GM19467 (cell line): ENCODE measurements around the gene CCBE1.

Experiments
- ATAC-seq: cut with Tn5 transposase; IDR thresholded peaks from one replicate; pipeline ENCODE4 v1.9.1; 2021; ENCODE audit warnings: mild to moderate bottlenecking, moderate library complexity; ENCODE audit not compliant: unreplicated experiment

The CCBE1 gene

DNA sequence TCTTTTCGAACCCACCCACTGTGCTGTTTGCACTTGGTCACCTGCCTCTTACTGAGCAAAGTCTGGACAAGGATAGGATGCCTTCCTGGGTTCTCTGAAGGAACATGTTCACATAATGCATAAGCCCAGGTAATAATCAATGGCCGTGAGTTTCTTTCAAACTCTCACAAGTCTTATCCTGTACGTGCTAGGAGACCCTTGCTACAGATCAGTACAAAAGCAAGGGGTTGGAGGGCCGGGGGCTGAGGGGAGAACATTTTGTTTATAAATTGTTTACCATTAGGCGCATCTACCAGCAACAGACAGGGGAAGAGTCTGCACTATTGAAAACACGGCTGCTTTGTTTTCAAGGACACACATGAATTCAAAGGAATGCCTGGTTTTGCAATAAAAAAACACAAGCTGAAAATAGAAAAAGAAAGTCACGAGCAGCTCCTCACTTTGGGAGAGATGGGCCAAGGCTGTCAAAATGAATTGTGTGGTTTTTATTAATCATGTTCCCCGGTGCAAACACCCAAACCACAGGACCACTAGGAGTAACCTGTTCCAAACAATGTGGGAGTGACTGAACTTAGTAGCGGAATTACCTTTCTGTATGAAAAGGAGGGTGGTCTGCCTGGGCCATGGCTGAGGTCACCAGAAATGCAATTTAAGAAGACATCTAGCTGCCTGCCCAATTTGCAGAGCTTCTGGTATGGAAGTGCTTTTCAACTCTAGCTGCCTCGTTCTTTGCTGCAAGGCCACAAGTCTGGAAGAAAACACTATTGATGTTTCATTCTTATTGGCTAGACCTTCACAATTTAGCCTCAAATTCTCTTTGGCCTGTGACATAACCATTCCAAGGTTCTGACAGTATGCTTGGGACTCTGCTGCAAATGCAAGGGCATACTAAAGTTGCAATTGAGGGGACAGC, 73.5 kb downstream of the CCBE1 start:
- ATAC-seq: no peak

DNA sequence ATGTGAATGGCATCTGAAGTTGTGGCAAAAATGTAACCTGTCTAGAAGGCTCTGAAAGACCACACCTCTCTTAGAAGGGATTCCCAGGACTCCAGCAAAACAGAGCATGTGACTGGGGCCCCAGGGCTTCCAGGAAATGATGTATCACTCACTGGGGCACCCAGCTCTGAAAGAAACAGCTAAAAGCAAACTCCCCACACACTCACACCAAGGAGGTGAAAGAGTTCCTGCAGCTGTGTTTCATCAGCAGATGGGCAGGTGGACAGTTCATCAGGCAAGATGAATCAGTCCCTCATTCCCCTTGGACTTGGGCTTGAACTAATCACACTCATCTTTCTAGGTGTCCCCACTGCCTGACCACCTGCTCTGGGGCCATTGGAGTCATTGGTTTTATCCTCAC, 76.2 kb downstream of the CCBE1 start:
- no peak for ATAC-seq

DNA sequence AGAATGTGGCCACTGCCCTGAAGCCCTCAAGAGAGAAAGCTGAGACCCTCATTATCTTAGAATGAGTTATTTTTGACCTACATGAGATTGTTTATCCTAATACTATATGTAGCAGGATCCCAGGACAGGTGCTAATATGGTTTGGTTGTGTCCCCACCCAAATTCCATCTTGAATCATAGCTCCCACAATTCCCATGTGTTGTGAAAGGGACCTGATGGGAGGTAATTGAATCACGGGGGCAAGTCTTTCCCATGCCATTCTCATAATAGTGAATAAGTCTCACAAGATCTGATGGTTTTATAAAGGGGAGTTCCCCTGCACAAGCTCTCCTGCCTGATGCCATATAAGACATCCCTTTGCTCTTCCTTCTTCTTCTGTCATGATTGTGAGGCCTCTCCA, 76.8 kb downstream of the CCBE1 start:
- ATAC-seq: no peak

DNA sequence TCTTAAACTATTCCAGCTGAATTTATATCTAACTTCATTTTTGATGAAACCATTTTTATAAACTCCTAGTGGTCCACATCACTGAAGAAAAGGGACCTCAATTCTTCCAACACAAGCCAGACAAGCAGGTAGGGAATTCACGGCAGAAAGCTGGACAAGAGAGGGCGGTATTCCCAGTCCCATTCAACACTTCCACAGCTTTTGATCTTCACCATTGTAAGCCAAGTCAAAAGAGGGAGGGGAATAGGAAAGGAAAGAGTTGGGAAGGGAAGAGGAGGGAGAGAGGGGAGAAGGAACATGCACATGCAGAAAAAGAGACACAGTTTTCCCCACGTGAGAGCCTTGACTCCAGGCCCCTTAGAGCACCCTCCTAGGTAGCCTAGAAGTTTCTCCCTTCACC, 77.4 kb downstream of the CCBE1 start:
- no peak for ATAC-seq

DNA sequence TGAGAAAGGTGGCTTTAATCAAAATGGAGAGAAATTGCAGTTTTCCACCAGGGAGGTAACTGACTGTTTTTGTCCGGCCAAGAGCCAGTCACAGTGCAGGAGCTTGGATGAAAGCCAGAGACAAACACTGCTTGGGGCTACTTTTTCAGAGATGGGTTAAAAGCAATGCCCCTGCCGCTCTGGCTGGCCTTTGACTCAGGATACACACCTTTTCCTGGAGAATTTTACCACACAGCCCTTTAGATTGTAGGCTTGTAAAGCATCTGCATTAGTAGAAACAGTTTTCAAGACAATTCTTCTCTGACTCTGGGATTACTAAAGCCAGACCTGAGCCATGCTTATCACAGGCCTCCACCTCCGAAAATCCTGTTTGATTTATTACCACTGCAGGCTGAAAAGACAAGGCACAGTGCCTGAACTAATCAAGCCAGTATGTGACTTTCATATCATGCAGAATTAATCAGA, 79.7 kb downstream of the CCBE1 start:
- ATAC-seq: no peak

DNA sequence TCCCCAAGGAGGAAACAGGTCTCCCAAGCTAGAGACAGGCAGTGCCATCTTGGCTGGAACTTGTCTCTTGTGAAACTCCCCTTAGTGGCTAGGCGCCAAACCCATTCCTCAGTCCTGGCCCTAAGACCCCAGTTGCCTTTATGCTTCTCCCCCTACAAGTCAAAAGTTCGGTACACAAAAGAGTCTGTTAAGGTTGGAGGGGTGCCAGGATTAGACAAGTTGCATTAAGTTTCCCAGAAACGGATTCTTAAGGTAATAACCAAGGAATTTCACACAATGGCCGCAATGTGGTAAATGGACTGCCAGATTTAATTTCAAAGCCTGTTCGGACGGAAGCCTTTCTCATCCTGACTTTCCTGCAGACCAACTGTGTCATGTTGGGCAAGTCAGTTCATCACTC, 80.7 kb downstream of the CCBE1 start:
- ATAC-seq: no peak

DNA sequence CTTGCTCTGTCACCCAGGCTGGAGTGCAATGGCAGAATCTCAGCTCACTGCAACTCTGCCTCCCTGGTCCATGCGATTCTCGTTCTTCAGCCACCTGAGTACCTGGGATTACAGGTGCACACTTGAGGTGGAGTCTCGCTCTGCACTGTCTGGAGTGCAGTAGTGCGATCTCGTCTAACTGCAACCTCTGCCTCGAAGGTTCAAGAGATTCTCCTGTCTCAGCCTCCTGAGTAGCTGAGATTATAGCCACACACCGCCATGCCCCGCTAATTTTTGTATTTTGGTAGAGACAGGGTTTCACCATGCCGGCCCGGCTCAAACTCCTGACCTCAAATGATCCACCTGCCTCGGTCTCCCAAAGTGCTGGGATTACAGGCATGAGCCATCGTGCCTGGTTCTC, 83.3 kb downstream of the CCBE1 start:
- no peak for ATAC-seq

DNA sequence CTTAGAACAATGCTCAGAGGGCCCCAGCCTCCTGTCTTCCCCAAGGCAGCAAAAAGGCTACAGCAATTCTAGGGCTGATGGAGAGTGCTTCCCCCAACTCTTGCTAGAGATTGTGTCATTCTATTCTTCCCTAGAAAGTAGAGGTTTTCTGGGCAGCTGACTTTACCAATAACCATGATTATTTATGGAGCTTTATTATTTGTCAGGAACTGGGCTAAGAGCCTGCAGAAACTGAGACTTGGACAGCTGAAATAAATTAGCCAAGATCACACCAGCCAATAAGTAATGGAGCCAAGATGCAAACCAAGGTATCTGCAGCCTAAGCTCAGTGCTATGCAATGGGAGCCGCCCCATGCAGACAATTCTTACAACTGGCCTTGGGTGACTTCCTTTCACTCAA, 84.8 kb downstream of the CCBE1 start:
- no peak for ATAC-seq

DNA sequence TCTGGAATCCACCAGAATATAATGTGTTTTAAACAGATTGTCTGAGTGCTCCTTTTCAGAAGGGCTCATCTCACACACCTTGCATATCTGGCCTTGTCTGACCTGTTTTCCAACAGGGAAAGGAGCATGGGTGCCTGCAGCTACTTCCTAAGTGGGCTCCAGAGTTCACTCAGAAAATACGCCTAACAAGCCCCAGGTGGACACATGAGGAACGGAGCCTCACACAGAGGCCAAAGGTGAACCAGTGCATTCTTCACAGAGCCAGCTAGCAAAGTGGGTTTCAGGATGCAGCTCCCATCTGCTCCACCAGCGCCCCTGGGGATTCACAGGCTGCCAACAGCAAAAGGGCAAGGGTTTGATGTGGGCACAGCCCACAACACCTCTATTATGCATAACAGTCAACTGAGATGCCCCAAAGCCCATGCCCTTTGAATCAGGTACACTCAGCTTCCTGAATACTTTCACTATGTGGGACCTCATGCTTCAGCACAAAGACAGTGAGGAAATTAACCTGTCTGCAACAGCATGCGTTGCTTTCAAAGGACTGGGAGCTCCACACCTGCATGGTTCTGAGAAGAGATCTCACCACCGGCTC, 86.6 kb downstream of the CCBE1 start:
- ATAC-seq: no peak

DNA sequence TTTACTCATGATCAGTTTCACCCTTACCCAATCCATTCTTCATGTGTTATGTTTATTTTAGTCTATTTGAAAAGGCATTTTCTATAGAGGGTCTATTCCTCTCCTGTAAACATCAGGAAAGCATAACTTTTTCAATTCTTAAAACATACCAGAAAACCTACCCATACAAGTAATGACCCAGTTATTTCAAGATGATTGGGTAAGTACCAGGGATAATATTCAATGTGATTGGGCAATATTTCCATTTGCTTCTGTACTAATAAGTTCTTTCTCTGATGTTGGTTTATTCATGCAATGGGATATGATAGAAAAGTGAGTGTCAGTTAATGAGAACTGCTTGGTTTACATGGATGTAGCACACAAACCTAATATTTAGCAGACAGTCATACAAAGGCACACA, 87.6 kb downstream of the CCBE1 start:
- ATAC-seq: no peak

DNA sequence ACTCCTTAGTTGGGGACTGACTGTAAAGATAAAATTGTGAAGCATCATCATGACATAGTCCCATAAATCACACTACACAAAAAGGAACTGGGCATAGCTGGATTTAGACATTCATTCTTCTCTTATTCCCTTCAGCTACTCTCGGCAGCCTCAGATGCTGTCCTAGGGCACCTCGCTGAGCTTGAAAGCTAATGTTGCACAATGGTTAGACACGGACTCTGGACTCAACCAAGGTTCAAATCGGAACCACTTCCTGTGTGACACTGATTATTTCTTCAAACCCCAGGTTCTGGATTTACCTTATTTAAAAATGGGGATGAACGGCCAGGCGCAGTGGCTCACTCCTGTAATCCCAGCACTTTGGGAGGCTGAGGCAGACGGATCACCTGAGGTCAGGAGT, 89.8 kb downstream of the CCBE1 start:
- ATAC-seq: no peak

DNA sequence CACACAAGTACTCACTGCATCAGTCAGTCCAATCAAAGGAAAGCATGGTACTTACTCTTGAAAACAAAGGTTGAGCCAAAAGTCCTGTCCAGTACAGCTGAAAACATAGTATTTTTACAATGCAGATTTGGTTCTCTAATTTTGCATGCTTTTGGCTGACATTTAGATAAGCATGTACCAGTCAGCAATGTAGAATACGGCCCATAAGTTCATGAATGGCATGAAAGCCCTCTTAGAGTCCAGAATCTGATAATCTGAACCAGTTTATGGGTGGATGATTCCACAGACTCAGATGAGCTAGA, 90.2 kb downstream of the CCBE1 start:
- ATAC-seq: no peak

DNA sequence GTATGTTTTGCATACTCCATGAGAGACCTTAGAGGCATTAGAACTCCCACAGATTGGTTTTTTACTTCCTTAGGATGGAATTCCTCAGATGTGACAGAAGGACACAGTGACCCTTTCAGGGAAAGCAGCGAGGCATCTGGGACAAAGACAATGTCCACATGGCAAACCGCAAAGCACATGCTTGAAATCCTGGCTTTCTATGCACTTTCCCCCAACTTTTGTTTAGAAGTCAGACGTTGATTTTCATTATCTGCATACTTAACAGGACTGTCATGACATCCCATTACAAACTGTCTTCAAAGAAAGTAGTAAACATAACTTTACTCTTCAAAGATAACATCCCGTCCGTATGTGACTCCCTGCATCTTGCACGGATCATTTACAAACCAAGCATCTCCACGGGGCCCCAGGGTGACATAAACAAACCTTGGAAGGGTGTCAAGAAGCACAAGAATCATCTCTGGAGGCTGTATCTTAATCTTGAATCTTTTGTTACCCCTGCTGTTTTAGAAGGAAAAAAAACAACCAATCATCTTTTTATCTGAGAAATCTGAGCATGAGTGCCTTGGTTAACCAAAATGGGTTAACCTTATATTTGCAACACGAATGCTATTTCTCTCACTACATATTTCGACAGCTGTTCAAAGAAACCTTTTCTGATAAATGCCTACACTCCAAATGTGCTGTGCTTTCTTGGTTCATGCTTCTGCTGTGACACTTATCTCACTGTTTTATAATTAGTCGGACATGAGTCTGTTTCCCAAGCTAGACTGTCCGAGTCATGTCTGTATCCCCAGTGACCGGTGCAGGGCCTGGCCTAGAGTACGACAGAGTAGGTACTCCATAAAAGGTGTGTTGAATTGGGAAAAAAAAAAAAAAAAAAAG, 90.8 kb downstream of the CCBE1 start:
- ATAC-seq: no peak

DNA sequence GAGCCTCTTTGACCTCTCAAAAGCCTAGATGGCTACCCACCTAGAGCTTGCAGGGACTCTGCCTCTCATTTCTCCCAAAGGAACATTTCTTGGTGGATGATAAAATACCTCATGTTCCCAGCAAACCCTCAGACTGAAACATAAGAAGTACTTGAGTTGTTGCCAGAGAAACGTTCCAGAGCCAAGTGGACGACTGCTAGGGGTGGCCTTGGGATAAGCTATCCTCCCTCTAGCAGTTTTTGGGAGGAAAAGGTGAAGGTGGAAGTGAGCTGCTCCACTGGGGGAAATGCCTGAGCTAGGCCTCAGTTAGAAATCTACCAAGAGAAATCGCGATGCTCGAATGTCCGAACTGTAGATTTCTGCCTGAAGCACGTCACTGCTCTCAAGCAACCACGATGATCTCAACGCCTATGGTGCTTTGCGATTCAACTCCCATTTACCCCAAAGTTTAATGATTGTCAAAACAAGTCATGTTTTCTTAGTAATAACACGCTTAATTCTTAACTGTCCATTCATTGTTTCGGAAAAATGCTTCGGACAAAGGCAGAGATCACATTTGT, 91.5 kb downstream of the CCBE1 start:
- no peak for ATAC-seq

DNA sequence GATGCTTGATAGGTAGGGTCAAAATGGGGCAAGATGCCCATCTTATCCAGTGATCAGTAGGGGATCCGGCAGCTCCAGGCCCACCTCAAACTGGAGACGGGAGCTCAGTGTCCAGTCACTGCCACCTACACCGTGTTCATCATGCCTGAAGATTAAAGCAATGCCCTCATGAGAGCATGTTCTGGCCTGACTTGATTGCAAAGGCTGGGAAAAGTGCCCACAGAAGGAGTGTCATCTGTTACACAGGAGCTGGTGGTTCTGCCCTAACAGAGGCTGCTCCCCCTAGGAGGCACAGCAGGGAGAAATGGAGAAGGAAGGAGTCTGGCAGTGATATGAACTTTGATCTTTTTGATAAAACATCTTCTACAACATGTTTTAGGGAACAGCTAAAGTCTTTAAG, 92.3 kb downstream of the CCBE1 start:
- ATAC-seq: no peak

DNA sequence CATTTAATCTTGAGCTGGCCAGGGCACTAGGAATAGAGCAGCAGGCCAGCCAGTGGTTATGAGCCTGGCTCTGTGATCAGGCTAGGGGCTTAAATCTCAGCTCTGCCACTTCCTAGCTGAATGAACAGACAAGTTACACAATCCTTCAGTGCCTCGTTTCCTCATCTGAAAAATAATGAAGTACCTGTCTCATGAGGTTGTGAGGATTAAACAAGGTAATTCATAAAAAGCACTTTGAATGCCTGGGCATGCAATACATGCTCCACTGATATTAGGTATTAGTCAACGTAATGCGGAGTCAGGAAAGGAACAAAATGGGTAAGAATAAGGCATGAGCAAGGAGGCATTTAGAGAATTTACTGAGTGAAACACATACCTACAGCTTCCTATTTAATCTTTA, 100.2 kb downstream of the CCBE1 start:
- no peak for ATAC-seq

DNA sequence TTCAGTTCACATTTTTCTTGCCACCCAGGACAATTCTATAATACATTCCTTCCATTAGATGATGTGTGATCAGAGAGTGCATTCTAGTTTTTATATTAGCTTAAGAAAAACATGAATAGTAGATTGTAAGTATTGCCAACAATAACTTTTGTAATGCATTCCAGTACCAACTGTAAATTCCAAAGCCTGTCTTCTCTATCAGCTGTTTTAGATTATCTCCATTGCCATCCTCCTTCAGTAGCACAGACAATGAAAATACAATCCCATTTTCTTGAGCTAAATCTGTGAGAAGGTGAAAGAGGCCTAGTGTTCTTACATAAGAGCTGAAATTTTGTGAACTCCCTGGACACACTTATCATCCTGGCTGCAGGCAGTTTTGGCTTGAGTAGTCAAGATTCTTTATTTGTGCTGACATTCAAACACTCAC, 103.9 kb downstream of the CCBE1 start:
- no peak for ATAC-seq

DNA sequence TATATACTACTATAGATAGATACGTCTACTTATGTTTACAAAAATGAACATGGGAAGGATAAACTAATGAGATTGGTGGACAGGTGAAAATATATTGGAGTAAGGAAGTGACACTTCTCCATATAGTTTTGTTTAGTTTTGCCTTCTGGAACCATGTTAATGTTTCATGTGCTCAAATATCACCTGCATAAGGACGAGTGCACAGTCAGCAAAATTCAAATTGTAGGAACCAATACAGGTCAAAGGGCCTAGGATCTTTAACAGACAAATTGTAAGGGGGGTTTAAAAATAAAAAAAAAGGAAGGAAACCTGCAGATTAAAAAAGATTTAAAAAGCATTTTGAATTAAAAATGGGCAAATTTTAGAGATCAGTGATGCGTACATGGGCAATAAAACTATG, 104.6 kb downstream of the CCBE1 start:
- ATAC-seq: no peak

DNA sequence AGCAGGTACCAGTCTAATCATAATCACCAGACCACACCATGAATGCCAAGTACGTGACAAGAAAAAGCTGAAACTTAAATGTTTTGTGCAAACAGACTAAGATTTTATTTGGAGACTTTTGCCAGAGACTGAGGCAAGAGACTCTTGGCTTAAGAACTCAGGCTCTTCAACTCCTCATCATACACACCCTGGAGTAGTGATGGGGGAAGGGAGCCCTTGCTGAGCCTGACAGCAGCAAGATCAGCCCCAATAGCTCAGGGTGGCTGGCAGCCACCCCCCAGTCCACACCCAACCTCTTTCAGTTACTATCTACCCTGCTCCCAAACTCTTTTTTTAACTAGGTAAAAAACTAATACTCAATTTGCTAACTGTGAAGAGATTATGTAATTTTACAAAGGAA, 114.8 kb downstream of the CCBE1 start:
- no peak for ATAC-seq

DNA sequence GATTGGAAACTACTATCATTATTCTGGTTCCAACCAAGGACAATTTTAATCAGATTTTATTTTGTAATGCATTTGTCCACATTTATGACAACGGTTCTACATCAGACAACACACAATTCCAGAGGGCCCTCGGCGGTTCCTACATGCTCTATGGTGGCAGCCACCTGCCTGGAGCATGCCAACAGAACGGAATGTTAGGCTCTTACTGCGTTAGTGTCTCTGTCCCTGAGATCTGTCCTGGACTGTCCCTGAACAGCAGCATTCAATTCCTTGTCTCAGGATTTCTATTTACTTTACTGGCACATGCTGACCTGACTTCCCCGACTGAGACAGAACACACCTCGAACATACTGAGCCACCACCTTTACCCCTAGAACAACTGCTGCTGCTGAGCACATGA, 117.7 kb downstream of the CCBE1 start:
- no peak for ATAC-seq

DNA sequence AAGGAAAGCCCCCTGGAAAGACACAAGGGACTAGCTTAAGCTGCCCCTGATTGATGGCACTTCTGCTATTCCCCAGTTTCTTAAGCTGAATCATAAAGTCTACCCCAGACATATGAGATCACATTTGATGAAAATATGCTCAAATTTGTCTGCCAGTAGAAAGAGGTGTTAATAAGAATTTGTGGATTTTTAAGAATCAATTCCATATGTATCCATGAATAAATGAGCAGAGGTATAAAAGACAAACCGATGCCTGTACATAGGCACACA, 119.9 kb downstream of the CCBE1 start:
- ATAC-seq: no peak
